PC-9 (cell line): ENCODE data around the gene JOSD1. TPM values are rescaled to one million over a fixed set of nuclear protein-coding genes. Genes with fewer than 3 reads are reported as not detected.

Experiments
- BruUV-seq: library from RNA; stranded (reverse); fragments of 400-500 nt; replicated peaks from 2 replicates; lab custom pipeline; 2021; lab: Mats Ljungman, UMichigan
- CTCF ChIA-PET: fragments of 300-600 bp; sonication (Branson Sonifier 250); formaldehyde crosslinking; loops from one replicate; lab custom pipeline; 2022; ENCODE audit warnings: antibody characterized with exemption; lab: Charles Lee
- POLR2A ChIA-PET: fragments of 300-600 bp; sonication (Branson Sonifier 250); formaldehyde crosslinking; loops from one replicate; lab custom pipeline; 2022; ENCODE audit warnings: antibody characterized with exemption; ENCODE audit not compliant: unreplicated experiment; lab: Charles Lee
- DNase-seq, 2 experiments: peaks; one replicate each; pipeline versions ENCODE4 v3.0.0 to v3.0.0-alpha.2; 2015 to 2022; ENCODE audit warnings: mixed read lengths in 1 of 2
- H2AFZ ChIP-seq: fragments of 200-600 bp; sonication (generic); 2 replicates; pipeline ENCODE4 v1.8.1; 2017; ENCODE audit warnings: antibody characterized with exemption
- H3F3A ChIP-seq: fragments of 200-600 bp; sonication (generic); 2 replicates; pipeline ENCODE4 v1.8.1; 2017; ENCODE audit warnings: antibody characterized with exemption, mild to moderate bottlenecking, low read depth; ENCODE audit not compliant: insufficient read depth
- H3K27ac ChIP-seq: fragments of 200-600 bp; sonication (generic); 2 replicates; pipeline ENCODE4 v1.6.1; 2016; ENCODE audit warnings: mixed run types
- H3K27me3 ChIP-seq: fragments of 200-600 bp; sonication (generic); 2 replicates; pipeline ENCODE4 v1.6.1; 2016; ENCODE audit warnings: low read depth, mixed run types; ENCODE audit not compliant: insufficient read depth
- H3K36me3 ChIP-seq: fragments of 200-600 bp; sonication (generic); 2 replicates; pipeline ENCODE4 v1.6.1; 2016; ENCODE audit warnings: low read depth, mixed run types
- H3K4me1 ChIP-seq: fragments of 200-600 bp; sonication (generic); replicated peaks from 2 replicates; pipeline ENCODE4 v1.6.1; 2016; ENCODE audit warnings: mixed run types; ENCODE audit not compliant: insufficient read depth
- H3K4me2 ChIP-seq: fragments of 200-600 bp; sonication (generic); 2 replicates; pipeline ENCODE4 v1.6.1; 2017; ENCODE audit warnings: mixed run types
- H3K4me3 ChIP-seq: fragments of 200-600 bp; sonication (generic); 2 replicates; pipeline ENCODE4 v1.6.1; 2016; ENCODE audit warnings: mixed run types
- H3K79me2 ChIP-seq: fragments of 200-600 bp; sonication (generic); 2 replicates; pipeline ENCODE4 v1.6.1; 2017; ENCODE audit warnings: low read depth, mixed run types
- H3K9me2 ChIP-seq: fragments of 200-600 bp; sonication (generic); 2 replicates; pipeline ENCODE4 v1.8.1; 2017; ENCODE audit warnings: mild to moderate bottlenecking; ENCODE audit not compliant: insufficient read depth
- H3K9me3 ChIP-seq: fragments of 200-600 bp; sonication (generic); 2 replicates; pipeline ENCODE4 v1.8.1; 2016; ENCODE audit warnings: low read depth; ENCODE audit not compliant: insufficient read depth
- H4K20me1 ChIP-seq: fragments of 200-600 bp; sonication (generic); 2 replicates; pipeline ENCODE4 v1.8.1; 2017; ENCODE audit not compliant: insufficient read depth
- EZH2 ChIP-seq: fragments of 200-600 bp; sonication (generic); IDR thresholded peaks from 2 replicates; pipeline ENCODE4 v1.8.0; 2017; ENCODE audit warnings: antibody characterized with exemption, low read depth
- intact Hi-C: fragments of 100-400 bp; cut with micrococcal nuclease; formaldehyde crosslinking; loops from one replicate; pipeline ENCODE4 v1.10.0; 2022; ENCODE audit not compliant: unreplicated experiment
- total RNA-seq: library from RNA; stranded (reverse); gene quantifications from 2 replicates; pipeline ENCODE4 v1.2.3, GENCODE V29; 2021
- TF ChIP-seq, protein P1 (sequence below): fragments of 200-600 bp; sonication (generic); conservative IDR thresholded peaks from 2 replicates; pipeline ENCODE4 v1.6.1; 2017; ENCODE audit warnings: mixed run types, antibody characterized with exemption, mild to moderate bottlenecking, moderate library complexity

The JOSD1 gene
- total RNA-seq, 1 experiment from 2014 or later: 102 TPM

DNA sequence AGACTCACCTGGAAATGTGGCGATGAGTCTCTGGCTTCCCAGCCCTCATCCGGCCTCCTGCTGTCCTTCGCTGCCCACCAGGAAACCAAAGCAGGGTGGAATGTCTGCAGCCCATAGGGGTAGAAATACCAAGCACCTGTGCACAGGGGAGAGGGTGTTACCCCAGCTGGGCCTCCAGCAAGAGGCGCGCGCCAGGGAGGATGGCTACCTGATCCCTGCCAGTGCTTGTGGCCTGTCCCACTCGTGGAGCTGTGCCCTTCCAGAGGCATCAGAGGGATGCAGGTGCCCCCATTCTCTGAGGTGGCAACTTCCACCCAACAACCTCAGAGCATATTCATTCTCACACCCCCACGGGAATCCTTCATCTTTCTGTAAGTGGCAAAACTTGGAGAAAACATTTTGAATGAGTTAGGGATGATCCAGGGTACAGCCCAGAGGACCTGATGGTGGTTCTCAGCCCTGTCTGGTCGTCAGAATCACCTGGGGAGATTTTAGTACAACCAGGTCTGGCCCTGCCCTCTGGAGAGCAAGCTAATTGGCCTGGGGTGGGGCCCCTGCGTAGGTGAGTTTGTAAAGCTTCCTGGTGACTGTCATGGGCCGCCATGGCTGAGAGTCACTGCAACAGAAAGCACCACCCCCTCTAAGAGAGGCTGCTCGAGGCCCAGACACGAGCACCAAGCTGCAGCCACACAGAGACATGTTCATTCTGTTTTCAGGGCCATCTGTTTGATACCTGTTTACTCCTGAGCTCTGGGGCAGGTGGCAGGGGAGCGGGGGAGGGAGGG is 45.1 kb upstream of the JOSD1 start:
- Histone ChIP-seq H3K27ac (no peak overlapping the region), H3K4me2 (no peak overlapping the region)
- POLR2A ChIA-PET: no interaction called here

DNA sequence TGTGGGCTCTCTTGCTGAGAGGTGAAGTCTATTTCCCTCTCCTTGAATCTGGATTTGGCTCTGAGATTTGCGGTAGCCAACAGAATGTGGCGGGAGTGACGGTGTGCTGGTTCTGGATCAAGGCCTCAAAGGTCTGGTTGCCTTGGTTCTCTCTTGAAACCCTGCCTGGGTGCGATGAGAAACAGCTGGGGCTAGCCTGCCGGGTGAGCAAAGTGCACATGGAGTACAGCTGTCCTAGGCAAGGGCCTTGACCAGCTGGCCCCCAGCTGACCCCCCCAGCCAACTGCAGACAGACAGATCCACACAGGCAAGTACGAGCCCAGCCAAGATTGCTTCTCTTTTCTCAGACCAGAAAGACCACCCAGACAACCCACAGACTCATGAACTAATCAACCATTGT is 44.2 kb upstream of the JOSD1 start:
- TF ChIP-seq, protein P1, sequence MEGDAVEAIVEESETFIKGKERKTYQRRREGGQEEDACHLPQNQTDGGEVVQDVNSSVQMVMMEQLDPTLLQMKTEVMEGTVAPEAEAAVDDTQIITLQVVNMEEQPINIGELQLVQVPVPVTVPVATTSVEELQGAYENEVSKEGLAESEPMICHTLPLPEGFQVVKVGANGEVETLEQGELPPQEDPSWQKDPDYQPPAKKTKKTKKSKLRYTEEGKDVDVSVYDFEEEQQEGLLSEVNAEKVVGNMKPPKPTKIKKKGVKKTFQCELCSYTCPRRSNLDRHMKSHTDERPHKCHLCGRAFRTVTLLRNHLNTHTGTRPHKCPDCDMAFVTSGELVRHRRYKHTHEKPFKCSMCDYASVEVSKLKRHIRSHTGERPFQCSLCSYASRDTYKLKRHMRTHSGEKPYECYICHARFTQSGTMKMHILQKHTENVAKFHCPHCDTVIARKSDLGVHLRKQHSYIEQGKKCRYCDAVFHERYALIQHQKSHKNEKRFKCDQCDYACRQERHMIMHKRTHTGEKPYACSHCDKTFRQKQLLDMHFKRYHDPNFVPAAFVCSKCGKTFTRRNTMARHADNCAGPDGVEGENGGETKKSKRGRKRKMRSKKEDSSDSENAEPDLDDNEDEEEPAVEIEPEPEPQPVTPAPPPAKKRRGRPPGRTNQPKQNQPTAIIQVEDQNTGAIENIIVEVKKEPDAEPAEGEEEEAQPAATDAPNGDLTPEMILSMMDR: no peak
- no peak for TF ChIP-seq EZH2
- H3K9me3 ChIP-seq: no peaks in the 10 kb centered on the region
- H3K9me2 ChIP-seq: no peaks in the 10 kb centered on the region
- intact Hi-C loops: no loop called here
- no peaks in the 10 kb centered on the region for H3K79me2 ChIP-seq
- no peak overlapping the region for H2AFZ ChIP-seq
- peaks cover 56% of the 10 kb centered on the region; the same call in 1 of the 2 replicates for H3F3A ChIP-seq
- H4K20me1 ChIP-seq: no peaks in the 10 kb centered on the region; the same call in 1 of the 2 replicates
- no peaks in the 10 kb centered on the region for H3K4me1 ChIP-seq
- ChIA-PET CTCF (no interaction called here), POLR2A (no interaction called here)
- no peak overlapping the region for H3K4me2 ChIP-seq
- no peak overlapping the region for H3K4me3 ChIP-seq
- H3K27me3 ChIP-seq: no peaks in the 10 kb centered on the region
- H3K36me3 ChIP-seq: peaks cover 44% of the 10 kb centered on the region
- no TSS peak for BruUV-seq
- DNase-seq: no peak
- H3K27ac ChIP-seq: no peak overlapping the region

More for the DNA sequence above, 45.1 kb upstream of the JOSD1 start:
- TF ChIP-seq EZH2: no peak
- TF ChIP-seq, protein P1: no peak
- no peaks in the 10 kb centered on the region; the same call in 1 of the 2 replicates for H4K20me1 ChIP-seq
- H3K4me3 ChIP-seq: no peak overlapping the region
- no peaks in the 10 kb centered on the region for H3K9me3 ChIP-seq
- intact Hi-C loops: no loop called here
- DNase-seq: no peak
- H3K79me2 ChIP-seq: no peaks in the 10 kb centered on the region
- no peak overlapping the region for H2AFZ ChIP-seq
- H3K36me3 ChIP-seq: peaks cover 53% of the 10 kb centered on the region
- CTCF ChIA-PET: interaction anchor here (0.6 kb wide), 2 partner anchors 18 to 21 kb away, joined by 3 to 8 read pairs; no protein-coding TSS in a partner anchor
- no peaks in the 10 kb centered on the region for H3K9me2 ChIP-seq
- peaks cover 56% of the 10 kb centered on the region; the same call in 1 of the 2 replicates for H3F3A ChIP-seq
- H3K4me1 ChIP-seq: no peaks in the 10 kb centered on the region
- BruUV-seq: no TSS peak
- H3K27me3 ChIP-seq: no peaks in the 10 kb centered on the region

DNA sequence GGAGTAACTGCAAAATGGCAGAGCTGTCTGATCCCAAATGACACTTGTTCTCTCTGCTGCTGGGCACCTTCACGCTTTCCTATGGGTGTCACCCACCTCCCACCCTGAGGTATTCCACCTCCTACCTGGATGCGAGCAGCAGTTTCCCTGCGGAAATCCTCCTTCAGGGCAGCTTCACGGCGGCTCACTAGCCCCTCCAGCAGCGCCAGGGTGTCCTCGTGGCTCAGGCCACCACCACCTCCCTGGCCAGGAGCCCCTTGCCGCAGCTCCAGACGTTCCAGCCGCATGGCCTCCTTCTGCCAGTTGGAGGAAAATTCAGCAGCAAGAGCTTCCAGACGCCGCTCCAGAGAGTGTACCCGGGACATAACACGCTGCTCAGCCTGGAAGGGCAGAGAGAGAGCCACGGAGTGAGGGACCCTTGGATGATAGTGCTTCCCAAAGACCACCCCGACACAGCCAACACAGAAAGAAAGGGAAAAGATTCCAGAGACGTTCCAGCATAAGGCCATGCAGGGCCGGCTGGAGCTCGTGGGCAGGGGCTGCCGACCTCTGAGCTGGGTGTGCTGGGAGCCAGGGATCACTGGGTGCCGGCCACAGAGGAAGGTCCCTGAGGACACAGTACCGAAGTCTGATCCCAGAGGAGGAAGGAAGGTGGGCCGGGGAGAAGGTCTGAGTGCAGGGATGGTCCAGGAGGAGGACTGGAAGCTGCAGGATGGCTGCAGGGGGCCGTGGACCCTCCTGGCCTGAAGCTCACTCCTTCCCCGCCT is 41.6 kb upstream of the JOSD1 start:
- Histone ChIP-seq H3K9me3 (no peaks in the 10 kb centered on the region), H3K27ac (no peak overlapping the region), H3K4me1 (no peaks in the 10 kb centered on the region), H4K20me1 (no peaks in the 10 kb centered on the region; the same call in 1 of the 2 replicates), H3K36me3 (peaks cover 40% of the 10 kb centered on the region), H3K4me2 (no peak overlapping the region), H3K27me3 (no peaks in the 10 kb centered on the region), H3K79me2 (no peaks in the 10 kb centered on the region), H3K9me2 (no peaks in the 10 kb centered on the region), H3F3A (peaks cover 37% of the 10 kb centered on the region; the same call in 1 of the 2 replicates), H2AFZ (no peak overlapping the region), H3K4me3 (no peak overlapping the region)
- ChIA-PET CTCF (no interaction called here), POLR2A (no interaction called here)
- DNase-seq: no peak
- TF ChIP-seq, protein P1: no peak
- TF ChIP-seq EZH2: no peak
- intact Hi-C loops: no loop called here
- BruUV-seq: no TSS peak
